ENCODE results near the gene NASP. TPM values are rescaled to one million over a fixed set of nuclear protein-coding genes. Genes with fewer than 3 reads are reported as not detected.

NASP gene
- polyA plus RNA-seq, 1 of the 3 experiments (the other 2 are of a cell fraction) = 152 TPM

DNA sequence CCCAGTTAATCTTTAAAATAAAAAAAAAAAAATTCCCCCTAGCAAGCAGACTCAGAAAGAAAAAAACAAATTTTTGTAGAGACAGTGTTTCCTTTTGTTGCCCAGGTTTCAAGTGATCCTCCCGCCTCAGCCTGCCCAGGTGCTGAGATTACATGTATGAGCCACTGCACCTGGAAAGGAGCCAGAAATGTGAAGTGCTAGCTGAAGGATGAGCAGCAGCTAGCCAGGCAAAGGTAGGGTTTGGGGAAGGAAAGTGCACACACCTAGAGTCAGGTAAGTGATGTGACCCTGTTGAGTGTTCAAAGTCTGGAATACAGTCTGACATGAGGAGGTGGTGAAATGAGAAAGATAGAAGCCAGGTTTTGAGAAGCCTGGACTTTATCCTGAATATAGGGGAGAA lies 31.5 kb upstream of the NASP start:
- no peak overlapping the region for H3K4me3 ChIP-seq (ENCODE audit: low read depth in 2 of 2, low read length in 1 of 2)
- no peak for DNase-seq
- CTCF ChIA-PET = interaction anchor here (2.3 to 3.6 kb wide), 3 partner anchors 17 to 40 kb away, joined by 10 to 20 read pairs (median 17); no protein-coding TSS in a partner anchor

More for the DNA sequence above, 31.5 kb upstream of the NASP start:
- Histone ChIP-seq H4K20me1 (ENCODE audit: insufficient read depth) (no peaks in the 10 kb centered on the region), H3K4me1 (ENCODE audit: control insufficient read depth in 1 of 2, insufficient read depth in 2 of 2, low read depth in 1 of 2, low read length in 1 of 2) (peaks cover 6 to 13% of the 10 kb centered on the region in 2 experiments; a peak in 2 of 4 replicates), H3F3A (replicated peaks; ENCODE audit: insufficient read depth) (no peaks in the 10 kb centered on the region), H3K9ac (no peak overlapping the region), H3K9me3 (no peaks in the 10 kb centered on the region), H3K4me2 (peak overlapping the region; percentile 76), H3K36me3 (replicated peaks in 1 of 2; ENCODE audit: control insufficient read depth in 1 of 2, insufficient read depth in 2 of 2, low read length in 1 of 2) (peaks cover 0 to 11% of the 10 kb centered on the region in 2 experiments), H3K79me2 (ENCODE audit: insufficient read depth) (peaks cover 41% of the 10 kb centered on the region), H3K9me2 (no peaks in the 10 kb centered on the region), H3K27ac (ENCODE audit: low read depth in 2 of 2, low read length in 1 of 2) (no peak overlapping the region), H3K27me3 (ENCODE audit: insufficient read depth) (no peaks in the 10 kb centered on the region), H2AFZ (ENCODE audit: low read depth) (no peak overlapping the region)
- 90% methylated on average over 1 of the region's 1 CpG for WGBS (ENCODE audit: low lambda C conversion rate)
- POLR2A ChIA-PET = interaction anchor here (2.4 kb wide), 1 partner anchor 31 kb away, joined by 47 read pairs; the partner anchor contains the start of gene PRDX1
- TF ChIP-seq YY1 (IDR thresholded peaks at IDR 0.05; ENCODE audit: low read depth) (no peak), MXI1 (IDR thresholded peaks at IDR 0.05; ENCODE audit: low read depth, low read length) (no peak), FOSL2 (IDR thresholded peaks at IDR 0.05; ENCODE audit: borderline replicate concordance, low read depth) (no peak), NFIC (IDR thresholded peaks at IDR 0.05; ENCODE audit: borderline replicate concordance) (no peak), SMC3 (IDR thresholded peaks at IDR 0.05; ENCODE audit: low read depth, low read length) (no peak), EZH2phosphoT487 (IDR thresholded peaks at IDR 0.05; ENCODE audit: borderline replicate concordance, low read depth) (no peak), TEAD4 (IDR thresholded peaks at IDR 0.05; ENCODE audit: borderline replicate concordance, insufficient read depth) (no peak), RAD21 (IDR thresholded peaks at IDR 0.05; ENCODE audit: low read length) (no peak), TCF12 (IDR thresholded peaks at IDR 0.05) (no peak), FOXM1 (IDR thresholded peaks at IDR 0.05; ENCODE audit: low read depth) (no peak), RFX5 (IDR thresholded peaks at IDR 0.05; ENCODE audit: low read length) (no peak), CHD2 (IDR thresholded peaks at IDR 0.05; ENCODE audit: low read length, partially characterized antibody) (no peak), POLR2AphosphoS5 (IDR thresholded peaks at IDR 0.05; ENCODE audit: low read depth, low read length) (no peak)
- TF ChIP-seq, protein P1, sequence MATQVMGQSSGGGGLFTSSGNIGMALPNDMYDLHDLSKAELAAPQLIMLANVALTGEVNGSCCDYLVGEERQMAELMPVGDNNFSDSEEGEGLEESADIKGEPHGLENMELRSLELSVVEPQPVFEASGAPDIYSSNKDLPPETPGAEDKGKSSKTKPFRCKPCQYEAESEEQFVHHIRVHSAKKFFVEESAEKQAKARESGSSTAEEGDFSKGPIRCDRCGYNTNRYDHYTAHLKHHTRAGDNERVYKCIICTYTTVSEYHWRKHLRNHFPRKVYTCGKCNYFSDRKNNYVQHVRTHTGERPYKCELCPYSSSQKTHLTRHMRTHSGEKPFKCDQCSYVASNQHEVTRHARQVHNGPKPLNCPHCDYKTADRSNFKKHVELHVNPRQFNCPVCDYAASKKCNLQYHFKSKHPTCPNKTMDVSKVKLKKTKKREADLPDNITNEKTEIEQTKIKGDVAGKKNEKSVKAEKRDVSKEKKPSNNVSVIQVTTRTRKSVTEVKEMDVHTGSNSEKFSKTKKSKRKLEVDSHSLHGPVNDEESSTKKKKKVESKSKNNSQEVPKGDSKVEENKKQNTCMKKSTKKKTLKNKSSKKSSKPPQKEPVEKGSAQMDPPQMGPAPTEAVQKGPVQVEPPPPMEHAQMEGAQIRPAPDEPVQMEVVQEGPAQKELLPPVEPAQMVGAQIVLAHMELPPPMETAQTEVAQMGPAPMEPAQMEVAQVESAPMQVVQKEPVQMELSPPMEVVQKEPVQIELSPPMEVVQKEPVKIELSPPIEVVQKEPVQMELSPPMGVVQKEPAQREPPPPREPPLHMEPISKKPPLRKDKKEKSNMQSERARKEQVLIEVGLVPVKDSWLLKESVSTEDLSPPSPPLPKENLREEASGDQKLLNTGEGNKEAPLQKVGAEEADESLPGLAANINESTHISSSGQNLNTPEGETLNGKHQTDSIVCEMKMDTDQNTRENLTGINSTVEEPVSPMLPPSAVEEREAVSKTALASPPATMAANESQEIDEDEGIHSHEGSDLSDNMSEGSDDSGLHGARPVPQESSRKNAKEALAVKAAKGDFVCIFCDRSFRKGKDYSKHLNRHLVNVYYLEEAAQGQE (IDR thresholded peaks at IDR 0.05; ENCODE audit: low read depth, low read length) = no peak
- TF ChIP-seq, protein P2, sequence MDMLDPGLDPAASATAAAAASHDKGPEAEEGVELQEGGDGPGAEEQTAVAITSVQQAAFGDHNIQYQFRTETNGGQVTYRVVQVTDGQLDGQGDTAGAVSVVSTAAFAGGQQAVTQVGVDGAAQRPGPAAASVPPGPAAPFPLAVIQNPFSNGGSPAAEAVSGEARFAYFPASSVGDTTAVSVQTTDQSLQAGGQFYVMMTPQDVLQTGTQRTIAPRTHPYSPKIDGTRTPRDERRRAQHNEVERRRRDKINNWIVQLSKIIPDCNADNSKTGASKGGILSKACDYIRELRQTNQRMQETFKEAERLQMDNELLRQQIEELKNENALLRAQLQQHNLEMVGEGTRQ (IDR thresholded peaks at IDR 0.05; ENCODE audit: borderline replicate concordance, low read depth, low read length) = no peak
- TF ChIP-seq, protein P3, sequence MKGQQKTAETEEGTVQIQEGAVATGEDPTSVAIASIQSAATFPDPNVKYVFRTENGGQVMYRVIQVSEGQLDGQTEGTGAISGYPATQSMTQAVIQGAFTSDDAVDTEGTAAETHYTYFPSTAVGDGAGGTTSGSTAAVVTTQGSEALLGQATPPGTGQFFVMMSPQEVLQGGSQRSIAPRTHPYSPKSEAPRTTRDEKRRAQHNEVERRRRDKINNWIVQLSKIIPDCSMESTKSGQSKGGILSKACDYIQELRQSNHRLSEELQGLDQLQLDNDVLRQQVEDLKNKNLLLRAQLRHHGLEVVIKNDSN (IDR thresholded peaks at IDR 0.05; ENCODE audit: borderline replicate concordance, low read depth) = no peak
